GM19455 (cell line): ENCODE data around the gene PLPP2.
"Not testable (repeated sequence)": the region's sequence is repeated elsewhere in the genome, so short reads cannot be mapped to it uniquely, and the experiment has no call there.

Source experiments
- ATAC-seq: cut with Tn5 transposase; IDR thresholded peaks from one replicate; pipeline ENCODE4 v1.9.1; 2021; ENCODE audit not compliant: unreplicated experiment

The PLPP2 gene

DNA sequence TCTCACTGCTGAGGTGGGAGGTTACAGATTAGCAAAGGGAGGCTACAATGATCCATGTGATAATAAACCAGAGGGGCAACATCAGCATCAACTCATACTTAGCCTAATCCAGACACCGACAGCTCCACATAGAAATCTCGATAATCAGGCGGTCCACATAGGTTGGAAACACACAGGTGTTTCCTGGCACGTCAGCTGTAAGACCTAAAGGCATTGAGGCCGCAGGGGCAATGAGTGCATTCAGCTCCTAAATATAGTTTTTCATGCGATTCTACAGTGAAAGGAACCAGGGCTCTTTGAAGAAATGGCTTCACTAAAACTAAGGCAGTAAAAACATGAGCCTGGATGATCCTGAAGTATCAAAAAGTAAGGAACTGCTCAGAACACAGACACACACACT is 19.3 kb downstream of the PLPP2 start:
- ATAC-seq = no peak

DNA sequence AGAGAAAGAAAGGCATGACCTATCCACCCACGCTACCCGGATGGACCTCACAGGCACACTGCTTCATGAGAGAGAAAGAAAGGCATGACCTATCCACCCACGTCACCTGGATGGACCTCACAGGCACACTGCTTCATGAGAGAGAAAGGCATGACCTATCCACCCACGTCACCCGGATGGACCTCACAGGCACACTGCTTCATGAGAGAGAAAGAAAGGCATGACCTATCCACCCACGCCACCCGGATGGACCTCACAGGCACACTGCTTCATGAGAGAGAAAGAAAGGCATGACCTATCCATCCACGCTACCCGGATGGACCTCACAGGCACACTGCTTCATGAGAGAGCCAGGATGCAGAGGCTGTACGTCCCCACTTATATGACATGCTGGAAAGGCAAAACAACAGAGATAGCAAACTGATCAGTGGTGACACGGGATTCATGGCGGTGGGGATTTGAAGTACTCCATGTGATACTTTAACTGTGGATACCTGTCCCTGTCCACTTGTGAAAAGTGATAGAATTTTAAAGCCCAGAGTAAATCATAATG is 20.4 kb downstream of the PLPP2 start:
- ATAC-seq = not testable (repeated sequence)

DNA sequence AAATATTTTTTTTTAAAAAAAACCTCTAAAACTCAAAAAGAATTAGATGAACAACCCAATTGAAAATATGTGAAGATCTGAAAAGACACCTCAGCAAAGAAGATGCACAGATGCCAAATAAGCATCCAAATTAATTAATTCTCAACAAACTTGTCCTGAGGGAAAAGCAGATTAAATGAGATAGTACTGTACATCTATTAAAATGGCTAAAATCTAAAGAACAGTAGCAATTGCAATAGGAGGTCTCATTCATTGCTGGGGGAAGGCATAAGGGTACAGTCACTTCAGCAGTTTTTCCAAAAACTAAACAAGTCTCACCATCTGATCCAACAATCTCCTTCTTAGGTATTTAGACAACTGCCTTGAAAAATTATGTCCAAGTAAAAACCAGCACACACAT is 22.0 kb downstream of the PLPP2 start:
- no peak for ATAC-seq

DNA sequence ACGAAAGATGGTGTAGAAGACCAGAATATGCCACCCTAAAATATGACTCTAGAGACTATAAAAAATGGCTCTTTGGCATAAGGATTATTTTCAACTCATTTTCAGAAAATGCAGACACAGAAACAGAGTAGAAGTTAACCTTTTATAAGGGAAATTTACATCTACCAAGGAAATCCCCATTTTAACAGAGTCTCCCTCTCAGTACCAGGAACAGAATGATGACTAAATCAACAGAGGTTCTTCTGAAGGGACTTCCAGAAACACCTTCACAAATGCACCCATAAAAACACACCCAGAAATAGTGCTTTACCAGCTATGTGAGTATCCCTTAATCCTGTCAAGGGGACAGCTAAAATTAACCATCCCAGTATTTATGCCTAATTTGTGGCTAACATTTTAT is 29.1 kb downstream of the PLPP2 start:
- ATAC-seq = no peak

DNA sequence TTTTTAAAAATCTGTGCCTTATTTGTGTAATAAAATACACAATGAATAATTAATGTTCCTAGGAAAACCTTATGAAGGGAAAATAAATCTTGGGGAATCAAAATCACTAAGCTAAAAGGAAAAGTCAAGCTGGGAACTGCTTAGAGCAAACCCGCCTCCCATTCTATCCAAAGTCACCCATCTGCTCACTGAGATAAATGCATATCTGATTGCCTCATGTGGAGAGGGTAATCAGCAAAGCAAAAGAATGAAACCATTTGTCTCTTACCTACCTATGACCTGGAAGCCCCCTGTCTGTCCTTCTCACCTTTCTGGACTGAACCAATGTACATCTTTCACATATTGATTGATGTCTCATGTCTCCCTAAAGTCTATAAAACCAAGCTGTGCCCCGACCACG is 34.4 kb downstream of the PLPP2 start:
- not testable (repeated sequence) for ATAC-seq

DNA sequence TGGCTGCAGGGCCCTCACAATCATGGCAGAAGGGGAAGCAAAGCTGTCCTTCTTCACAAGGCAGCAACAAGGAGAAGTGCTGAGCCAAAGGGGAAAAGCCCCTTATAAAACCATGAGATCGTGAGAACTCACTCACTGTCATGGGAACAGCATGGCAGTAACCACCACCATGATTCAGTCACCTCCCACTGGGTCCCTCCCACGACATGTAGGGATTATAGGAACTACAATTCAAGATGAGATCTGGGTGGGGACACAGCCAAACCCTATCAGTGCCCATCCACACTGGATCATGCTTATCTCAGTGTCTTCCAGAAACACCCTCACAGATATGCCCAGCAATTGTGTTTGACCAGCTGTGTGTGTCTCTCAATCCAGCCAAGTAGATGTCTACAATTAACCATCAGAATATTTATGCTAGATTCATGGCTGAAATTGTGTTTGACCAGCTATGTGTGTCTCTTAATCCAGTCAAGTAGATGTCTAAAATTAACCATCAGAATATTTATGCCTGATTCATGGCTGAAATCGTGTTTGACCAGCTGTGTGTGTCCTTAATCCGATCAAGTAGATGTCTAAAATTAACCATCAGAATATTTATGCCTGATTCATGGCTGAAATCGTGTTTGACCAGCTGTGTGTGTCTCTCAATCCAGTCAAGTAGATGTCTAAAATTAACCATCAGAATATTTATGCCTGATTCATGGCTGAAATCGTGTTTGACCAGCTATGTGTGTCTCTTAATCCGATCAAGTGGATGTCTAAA is 38.6 kb downstream of the PLPP2 start:
- ATAC-seq = not testable (repeated sequence)

DNA sequence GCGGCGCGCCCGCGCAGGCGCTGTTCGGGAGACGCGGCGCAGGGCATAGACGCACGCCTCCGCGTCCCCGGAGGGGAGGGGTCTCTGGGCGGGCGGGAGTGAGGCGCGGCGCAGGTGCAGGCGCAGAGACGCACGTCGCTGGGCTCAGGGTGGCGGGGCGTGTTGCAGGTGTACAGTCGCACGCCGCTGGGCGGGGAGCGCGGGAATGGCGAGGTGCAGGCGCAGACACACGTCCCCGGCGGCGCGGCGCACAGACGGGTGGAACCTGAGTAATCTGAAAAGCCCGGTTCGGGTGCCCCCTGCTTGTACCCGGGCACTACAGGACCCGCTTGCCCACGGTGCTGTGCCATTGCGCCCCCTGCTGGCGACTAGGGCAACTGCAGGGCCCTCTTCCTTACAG is 44.7 kb downstream of the PLPP2 start:
- ATAC-seq = no peak

DNA sequence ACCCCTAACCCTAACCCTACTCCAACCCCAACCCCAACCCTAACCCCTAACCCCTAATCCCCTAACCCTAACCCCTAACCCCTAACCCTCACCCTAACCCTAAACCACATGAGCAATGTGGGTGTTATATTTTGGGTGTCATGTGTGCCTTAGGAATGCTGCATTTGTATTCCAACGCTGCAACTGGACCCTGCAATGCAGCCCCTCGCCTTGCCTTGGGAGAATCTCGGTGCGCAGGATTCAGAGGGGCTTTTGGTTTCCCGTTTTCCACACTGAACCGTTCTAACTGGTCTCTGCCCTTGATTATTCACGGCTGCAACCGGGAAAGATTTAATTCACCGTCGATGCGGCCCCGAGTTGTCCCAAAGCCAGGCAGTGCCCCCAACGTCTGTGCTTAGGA is 45.3 kb downstream of the PLPP2 start:
- not testable (repeated sequence) for ATAC-seq

DNA sequence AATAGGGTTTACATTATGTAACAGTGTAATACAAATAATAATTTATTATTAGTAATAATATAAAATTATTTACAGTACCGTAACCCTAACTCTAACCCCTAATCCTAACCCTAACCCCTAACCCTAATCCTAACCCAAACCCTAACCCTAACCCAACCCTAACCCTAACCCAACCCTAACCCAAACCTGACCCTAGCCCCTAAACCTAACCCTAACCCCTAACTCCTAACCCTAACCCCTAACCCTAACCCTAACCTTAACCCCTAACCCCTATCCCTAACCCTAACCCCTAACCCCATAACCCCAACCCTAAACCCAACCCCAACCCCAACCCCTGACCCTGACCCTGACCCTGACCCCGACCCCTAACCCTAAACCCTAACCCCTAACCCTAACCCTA is 45.7 kb downstream of the PLPP2 start:
- no peak for ATAC-seq
